GM21825 (cell line): ENCODE data around the gene DRGX.

ENCODE experiments used
- ATAC-seq: cut with Tn5 transposase; IDR thresholded peaks from one replicate; pipeline ENCODE4 v1.9.1; 2021; ENCODE audit warnings: mild to moderate bottlenecking, moderate library complexity; ENCODE audit not compliant: unreplicated experiment

The DRGX gene

GRCh38 chr10:49383853-49384252, 12.0 kb downstream of the DRGX start:
- ATAC-seq, result no peak

- no peak for ATAC-seq
Observed at GRCh38 chr10:49382826-49383225, 13.1 kb downstream of the DRGX start.

- ATAC-seq, result no peak
Observed at GRCh38 chr10:49382226-49382625, 13.7 kb downstream of the DRGX start.

- ATAC-seq, result no peak
Observed at GRCh38 chr10:49381111-49381900, 14.6 kb downstream of the DRGX start.

GRCh38 chr10:49379596-49380410, 16.1 kb downstream of the DRGX start:
- no peak for ATAC-seq

GRCh38 chr10:49377256-49377655, 18.6 kb downstream of the DRGX start:
- no peak for ATAC-seq

GRCh38 chr10:49375611-49376010, 20.3 kb downstream of the DRGX start:
- ATAC-seq, result no peak

GRCh38 chr10:49374740-49375139, 21.1 kb downstream of the DRGX start:
- no peak for ATAC-seq

- no peak for ATAC-seq
Observed at GRCh38 chr10:49373361-49373760, 22.5 kb downstream of the DRGX start.

- no peak for ATAC-seq
Observed at GRCh38 chr10:49371967-49372366, 23.9 kb downstream of the DRGX start.

GRCh38 chr10:49370326-49371100, 25.4 kb downstream of the DRGX start:
- ATAC-seq, result no peak

- no peak for ATAC-seq
Observed at GRCh38 chr10:49369216-49370162, 26.4 kb downstream of the DRGX start.

GRCh38 chr10:49368256-49368655, 27.6 kb downstream of the DRGX start:
- no peak for ATAC-seq

- ATAC-seq, result no peak
Observed at GRCh38 chr10:49367600-49367999, 28.3 kb downstream of the DRGX start.

- no peak for ATAC-seq
Observed at GRCh38 chr10:49366460-49366859, 29.4 kb downstream of the DRGX start.

GRCh38 chr10:49365675-49366415, 30.0 kb downstream of the DRGX start:
- no peak for ATAC-seq

GRCh38 chr10:49365275-49365674, 30.6 kb downstream of the DRGX start:
- no peak for ATAC-seq

- ATAC-seq, result no peak
Observed at GRCh38 chr10:49364747-49365146, 31.1 kb downstream of the DRGX start.

- no peak for ATAC-seq
Observed at GRCh38 chr10:49364051-49364450, 31.8 kb downstream of the DRGX start.
